ENCODE measurements around the gene NDNF.

The NDNF gene

GRCh38 chr4:121014544-121014943 is 57.8 kb downstream of the NDNF start:
- DNase-seq: no peak

GRCh38 chr4:121011780-121012340 is 60.5 kb downstream of the NDNF start:
- no peak for DNase-seq

- DNase-seq: no peak
Measured at GRCh38 chr4:121011138-121011537, 61.2 kb downstream of the NDNF start.

GRCh38 chr4:121009578-121010478 is 62.5 kb downstream of the NDNF start:
- DNase-seq: no peak

- no peak for DNase-seq
Measured at GRCh38 chr4:121007660-121008059, 64.7 kb downstream of the NDNF start.

- no peak for DNase-seq
Measured at GRCh38 chr4:121003863-121004262, 68.5 kb downstream of the NDNF start.

GRCh38 chr4:120995266-120996010 is 76.9 kb downstream of the NDNF start:
- DNase-seq: no peak

- no peak for DNase-seq
Measured at GRCh38 chr4:120994521-120994920, 77.8 kb downstream of the NDNF start.

GRCh38 chr4:120991885-120992284 is 80.5 kb downstream of the NDNF start:
- no peak for DNase-seq

- no peak for DNase-seq
Measured at GRCh38 chr4:120990246-120990645, 82.1 kb downstream of the NDNF start.

All from NCI-H146 (cell line).